ENCODE measurements around the gene CDCA7.
"Not testable (repeated sequence)": the region's sequence is repeated elsewhere in the genome, so short reads cannot be mapped to it uniquely, and the experiment has no call there.

CDCA7 gene

DNA sequence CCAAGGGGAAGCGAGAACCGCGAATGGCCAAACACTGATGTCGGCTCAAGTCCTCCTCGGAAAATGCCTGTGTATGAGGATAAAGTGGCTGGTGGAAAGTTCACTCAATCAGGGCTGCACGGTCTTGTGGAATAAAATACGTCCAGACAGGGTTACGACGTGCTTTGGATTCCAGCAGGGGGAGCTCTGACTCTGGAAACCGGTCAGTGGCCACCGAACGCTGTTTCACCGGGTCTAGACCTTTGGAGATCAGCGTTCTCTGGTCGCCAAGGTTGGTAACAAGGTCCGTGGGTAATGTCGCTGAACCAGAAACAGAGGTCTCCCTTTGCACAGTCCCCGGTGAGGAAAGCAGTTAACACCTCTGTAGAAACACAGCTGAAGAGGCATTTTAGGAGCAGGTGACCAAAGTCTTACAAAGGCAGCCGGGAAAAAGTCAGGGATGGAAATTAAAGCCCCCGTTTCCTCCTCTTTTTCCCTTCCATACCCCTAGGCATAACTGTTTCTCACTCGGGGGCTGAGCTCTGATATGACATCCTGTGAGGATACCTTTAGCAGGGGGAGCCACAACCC is 47.8 kb downstream of the CDCA7 start:
- peak; percentile 53 for DNase-seq (ENCODE audit: low read depth)

GRCh38 chr2:173404841-173405750 is 50.4 kb downstream of the CDCA7 start:
- no peak for DNase-seq (ENCODE audit: low read depth)

- no peak for DNase-seq (ENCODE audit: low read depth)
Observed at GRCh38 chr2:173407176-173407575, 52.5 kb downstream of the CDCA7 start.

GRCh38 chr2:173407646-173408045 is 53.0 kb downstream of the CDCA7 start:
- DNase-seq (ENCODE audit: low read depth): no peak

DNA sequence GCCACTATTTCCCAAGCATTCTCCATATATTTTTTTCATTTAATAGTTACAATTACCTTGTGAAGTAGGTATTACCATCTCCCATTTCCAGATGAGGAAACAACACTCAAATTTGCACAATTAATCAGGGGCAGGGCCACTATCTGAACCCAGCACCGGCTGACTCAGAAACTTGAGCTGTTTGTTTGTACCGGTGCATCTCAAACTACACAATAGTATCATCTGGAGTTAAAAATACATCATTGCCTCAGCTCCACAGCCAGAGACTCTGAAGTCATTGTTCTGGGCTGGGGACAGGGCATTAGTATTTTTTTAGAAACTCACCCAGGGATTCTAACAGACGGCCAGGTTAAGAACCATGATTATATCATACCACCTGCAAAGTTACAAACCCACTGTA is 55.9 kb downstream of the CDCA7 start:
- DNase-seq (ENCODE audit: low read depth): no peak

DNA sequence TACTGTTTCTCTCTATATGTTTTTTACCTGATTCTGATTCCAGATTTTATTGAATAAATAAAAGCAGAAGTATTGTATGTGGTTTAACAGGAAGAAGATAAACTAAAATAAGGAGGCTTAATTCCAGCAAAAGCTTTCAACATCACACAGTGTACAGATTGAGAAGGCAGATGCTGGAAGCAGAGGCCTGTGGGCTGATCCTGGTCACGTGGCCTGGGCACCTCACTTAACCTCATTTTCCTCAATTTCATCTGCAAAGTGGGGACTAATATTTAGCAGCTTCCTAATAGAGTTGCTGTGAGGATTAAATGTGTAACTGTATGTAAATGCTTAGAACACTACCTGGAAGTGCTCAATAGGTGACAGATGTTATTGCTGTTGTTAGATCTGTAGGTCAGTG is 58.0 kb downstream of the CDCA7 start:
- DNase-seq (ENCODE audit: low read depth): no peak

GRCh38 chr2:173414823-173415322 is 60.2 kb downstream of the CDCA7 start:
- DNase-seq (ENCODE audit: low read depth): no peak

DNA sequence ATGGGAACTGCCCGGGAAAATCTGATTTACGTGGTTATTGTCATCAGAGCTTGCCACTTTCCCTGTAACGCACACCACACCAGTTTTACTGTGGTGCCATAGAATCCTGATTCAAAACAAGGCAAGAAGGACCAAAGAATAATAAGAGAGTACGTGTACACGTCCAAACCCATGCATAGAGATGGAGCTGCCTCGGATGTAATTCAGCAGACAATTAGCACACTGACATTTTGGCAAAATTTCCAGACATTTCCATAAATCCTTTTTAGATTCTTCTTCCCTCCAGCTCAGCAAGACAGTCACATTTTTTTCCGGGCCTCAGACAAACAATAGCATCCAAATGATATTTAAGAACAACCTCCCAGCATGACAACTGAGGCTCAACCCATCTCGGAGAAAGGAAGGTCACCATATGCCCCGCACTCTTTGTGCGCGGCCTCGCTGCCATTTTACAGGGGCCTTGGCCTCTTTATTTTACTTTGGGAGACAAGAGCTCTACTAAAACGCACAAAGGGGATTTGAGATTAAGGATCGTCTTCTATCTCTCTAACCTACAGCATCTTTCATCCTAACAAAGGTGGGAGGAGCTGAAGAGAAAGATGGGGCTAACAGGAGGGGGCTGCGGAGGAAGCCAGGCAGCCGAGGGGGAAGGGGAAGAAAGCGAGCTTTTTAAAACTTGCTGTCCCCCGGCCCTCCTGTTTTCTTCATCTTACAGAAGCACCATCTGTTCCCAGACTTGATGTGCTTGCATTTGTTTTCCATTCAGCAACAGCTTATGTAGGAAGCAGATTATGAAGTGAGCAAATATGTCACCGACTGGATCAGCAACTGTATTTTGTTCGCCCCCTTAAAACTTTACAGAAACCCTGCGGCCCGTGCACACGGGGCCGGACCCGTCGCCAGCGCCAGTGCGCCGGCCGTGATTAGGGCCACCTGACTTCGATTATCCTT is 61.0 kb downstream of the CDCA7 start:
- DNase-seq (ENCODE audit: low read depth): no peak

- not testable (repeated sequence) for DNase-seq (ENCODE audit: low read depth)
Observed at GRCh38 chr2:173416415-173417152, 61.9 kb downstream of the CDCA7 start.

- DNase-seq (ENCODE audit: low read depth): no peak
Observed at GRCh38 chr2:173417341-173417740, 62.7 kb downstream of the CDCA7 start.

DNA sequence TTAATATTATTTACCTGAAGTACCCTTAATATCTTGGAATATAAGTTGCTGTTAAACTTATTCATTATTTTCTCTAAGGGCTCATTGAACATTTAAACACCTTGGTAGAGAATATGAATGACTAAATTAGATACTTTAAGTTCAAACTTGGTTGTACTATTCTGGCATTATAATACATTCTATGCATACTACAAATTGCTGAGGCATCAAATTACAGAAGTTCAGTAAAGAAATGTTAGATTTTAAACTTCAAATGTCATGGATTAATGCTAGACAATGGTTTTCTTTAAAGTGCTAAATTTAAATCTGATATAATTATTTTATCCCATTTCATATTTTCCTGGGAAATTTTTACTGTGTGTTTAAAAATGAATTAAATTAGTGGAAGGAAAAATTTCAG is 63.1 kb downstream of the CDCA7 start:
- DNase-seq (ENCODE audit: low read depth): no peak
